SH-SY5Y (cell line): Measurements from ENCODE around the gene ADARB2.

Experiments
- GATA2 ChIP-seq: IDR thresholded peaks from 2 replicates; pipeline ENCODE4 v1.6.1; 2011; ENCODE audit warnings: mild to moderate bottlenecking, low read depth, low read length
- GATA3 ChIP-seq: IDR thresholded peaks from 2 replicates; pipeline ENCODE4 v1.6.1; 2011; ENCODE audit warnings: low read depth, mild to moderate bottlenecking, low read length, moderate library complexity

- TF ChIP-seq GATA3 = no peak
- TF ChIP-seq GATA2 = no peak
Observed at GRCh38 chr10:1706711-1707110, 30.6 kb downstream of the ADARB2 start.
